HG02763 (cell line): ENCODE measurements around the gene RAPGEF2.
A peak's percentile ranks its signal among the peaks of the same experiment; 100 is the strongest.
"Not testable (repeated sequence)": the region's sequence is repeated elsewhere in the genome, so short reads cannot be mapped to it uniquely, and the experiment has no call there.

Experiments used
- ATAC-seq: cut with Tn5 transposase; IDR thresholded peaks from one replicate; pipeline ENCODE4 v1.9.1; 2021; ENCODE audit warnings: mild to moderate bottlenecking, moderate library complexity; ENCODE audit not compliant: unreplicated experiment

The RAPGEF2 gene

DNA sequence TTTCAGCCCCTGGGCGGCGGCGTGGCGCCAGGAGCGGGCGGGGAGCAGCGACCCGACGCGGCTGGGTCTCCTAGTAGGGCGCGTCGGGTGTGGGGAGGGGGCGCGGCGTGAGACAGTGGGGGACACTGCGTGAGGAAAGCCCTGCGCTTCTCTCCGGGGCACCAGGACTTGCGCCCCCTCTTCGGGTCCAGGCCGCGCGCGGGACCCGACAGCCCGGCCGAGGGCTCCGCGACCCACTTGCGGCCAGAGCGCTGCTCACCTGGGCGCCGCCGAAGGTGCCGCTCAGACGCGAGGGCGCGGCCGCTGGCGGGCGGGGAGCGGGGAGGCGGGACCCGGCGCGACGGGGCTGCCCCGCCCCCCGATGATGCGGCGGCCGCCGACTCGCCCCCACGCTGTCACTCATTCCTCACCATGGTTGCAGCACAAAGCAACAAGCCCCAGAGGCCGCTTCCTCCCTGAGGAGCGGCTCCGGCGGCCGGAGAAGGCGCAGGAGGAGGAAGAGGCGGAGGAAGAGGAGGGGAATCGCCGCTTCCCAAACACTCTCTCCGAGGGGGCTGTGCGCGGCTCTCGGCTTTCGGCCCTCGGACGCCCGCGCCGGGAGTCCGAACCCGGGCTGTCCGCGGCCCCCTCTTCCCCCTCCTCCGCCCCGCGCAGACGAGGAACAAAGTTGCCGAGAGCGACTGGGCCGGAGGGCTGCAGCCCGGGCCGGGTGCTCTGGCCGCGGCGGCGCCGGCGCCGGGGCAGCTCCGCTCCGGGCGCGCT is at the start of gene RAPGEF2:
Gene RAPGEF2 (plus strand): TSS at position 458 of the 762 bp plus-strand sequence. CDS start 1,084 bp downstream, outside the sequence.
- peak; percentile 79 for ATAC-seq

- ATAC-seq, result no peak
Observed at GRCh38 chr4:159055833-159056232, 47.0 kb upstream of the RAPGEF2 start.

DNA sequence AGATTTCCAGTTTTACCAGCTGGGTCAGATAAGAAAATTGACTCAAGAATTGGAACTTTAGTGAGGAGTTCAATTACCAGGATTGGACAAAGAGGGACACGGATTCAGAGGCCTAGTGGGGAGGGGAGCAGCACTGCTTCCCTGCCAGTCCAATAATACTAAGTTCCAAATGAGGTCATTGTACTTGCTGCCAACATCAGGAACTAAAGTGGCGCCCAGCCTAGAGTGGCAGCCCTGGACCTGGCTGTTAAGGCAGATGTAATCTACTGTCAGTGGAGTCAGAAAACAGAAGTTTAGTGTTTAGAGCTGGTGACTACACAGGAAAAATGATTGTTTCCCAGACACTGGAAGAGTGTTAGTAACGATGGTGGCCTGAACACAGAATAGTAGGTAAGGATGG is 42.7 kb upstream of the RAPGEF2 start:
- no peak for ATAC-seq

- ATAC-seq, result no peak
Observed at GRCh38 chr4:159062381-159062780, 40.5 kb upstream of the RAPGEF2 start.

DNA sequence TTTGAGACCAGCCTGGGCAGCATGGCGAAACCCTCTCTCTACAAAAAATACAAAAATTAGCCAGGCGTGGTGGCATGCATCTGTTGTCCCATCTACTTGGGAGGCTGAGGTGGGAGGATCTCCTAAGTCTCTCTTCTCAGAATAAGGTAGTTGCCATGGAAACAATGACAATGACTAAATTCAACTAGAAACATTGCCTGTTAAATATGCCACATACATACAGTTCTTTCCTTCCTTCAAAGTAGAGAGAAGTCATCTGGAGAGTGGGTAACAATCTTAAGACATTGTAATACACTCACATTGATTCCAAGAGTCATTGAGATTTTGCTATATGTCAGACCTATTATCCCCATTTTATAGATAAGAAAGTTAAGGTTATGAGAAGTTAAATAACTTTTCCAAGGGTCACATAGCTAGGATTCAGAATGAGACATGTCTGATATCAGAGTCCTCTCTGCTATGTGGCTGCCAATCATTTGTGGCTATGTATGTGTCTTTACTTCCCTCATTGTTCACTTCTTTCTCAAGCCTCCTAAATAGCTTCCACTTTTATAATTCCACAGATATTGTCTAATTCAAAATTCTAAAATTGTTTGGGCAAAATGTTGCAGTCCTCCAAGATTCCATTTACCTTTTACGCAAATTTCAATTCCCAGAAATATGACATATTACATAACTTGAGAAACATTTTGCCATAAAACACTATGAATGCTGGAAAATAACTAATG is 37.2 kb upstream of the RAPGEF2 start:
- ATAC-seq, result no peak

DNA sequence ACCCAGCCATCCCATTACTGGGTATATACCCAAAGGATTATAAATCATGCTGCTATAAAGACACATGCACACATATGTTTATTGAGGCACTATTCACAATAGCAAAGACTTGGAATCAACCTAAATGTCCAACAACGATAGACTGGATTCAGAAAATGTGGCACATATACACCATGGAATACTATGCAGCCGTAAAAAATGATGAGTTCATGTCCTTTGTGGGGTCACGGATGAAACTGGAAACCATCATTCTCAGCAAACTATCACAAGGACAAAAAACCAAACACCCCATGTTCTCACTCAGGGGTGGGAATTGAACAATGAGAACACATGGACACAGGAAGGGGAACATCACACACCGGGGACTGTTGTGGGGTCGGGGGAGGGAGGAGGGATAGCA is 34.7 kb upstream of the RAPGEF2 start:
- not testable (repeated sequence) for ATAC-seq

DNA sequence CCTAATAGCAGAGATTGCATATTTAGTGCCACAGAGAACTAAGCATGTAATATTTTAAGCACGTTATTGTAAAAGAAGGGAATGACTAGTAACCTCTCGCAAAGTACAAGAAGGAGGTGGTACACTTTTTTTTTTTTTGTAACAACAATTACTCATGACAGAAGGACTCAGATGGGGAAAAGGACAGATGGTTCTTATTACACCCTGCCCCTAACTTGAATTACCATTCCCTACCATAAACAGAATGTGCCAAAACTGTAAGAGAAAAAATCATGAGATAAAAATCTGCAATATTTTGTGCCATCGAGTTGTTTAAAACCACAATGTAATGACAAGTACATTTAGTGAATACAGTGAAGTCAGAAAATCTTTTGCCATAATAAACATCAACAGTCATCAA is 33.0 kb upstream of the RAPGEF2 start:
- ATAC-seq, result no peak

DNA sequence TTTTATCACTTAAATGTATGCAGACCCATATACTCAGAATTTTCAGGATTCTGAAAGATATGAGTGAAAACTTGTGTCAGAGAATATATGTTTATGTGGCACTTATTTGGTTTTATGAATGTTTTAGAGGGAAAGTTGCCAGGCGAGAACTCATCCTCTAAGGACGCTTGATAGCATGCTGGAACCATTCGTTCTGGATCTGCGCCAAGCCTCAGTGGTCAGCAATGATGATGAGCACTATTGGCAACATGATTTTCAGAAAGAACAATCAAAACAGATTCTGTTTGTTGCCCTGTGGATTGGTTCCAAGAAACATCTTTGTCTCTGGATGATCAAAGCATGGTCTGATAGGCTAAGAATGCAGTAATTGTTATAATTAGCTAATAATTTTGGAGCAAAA is 32.1 kb upstream of the RAPGEF2 start:
- no peak for ATAC-seq

DNA sequence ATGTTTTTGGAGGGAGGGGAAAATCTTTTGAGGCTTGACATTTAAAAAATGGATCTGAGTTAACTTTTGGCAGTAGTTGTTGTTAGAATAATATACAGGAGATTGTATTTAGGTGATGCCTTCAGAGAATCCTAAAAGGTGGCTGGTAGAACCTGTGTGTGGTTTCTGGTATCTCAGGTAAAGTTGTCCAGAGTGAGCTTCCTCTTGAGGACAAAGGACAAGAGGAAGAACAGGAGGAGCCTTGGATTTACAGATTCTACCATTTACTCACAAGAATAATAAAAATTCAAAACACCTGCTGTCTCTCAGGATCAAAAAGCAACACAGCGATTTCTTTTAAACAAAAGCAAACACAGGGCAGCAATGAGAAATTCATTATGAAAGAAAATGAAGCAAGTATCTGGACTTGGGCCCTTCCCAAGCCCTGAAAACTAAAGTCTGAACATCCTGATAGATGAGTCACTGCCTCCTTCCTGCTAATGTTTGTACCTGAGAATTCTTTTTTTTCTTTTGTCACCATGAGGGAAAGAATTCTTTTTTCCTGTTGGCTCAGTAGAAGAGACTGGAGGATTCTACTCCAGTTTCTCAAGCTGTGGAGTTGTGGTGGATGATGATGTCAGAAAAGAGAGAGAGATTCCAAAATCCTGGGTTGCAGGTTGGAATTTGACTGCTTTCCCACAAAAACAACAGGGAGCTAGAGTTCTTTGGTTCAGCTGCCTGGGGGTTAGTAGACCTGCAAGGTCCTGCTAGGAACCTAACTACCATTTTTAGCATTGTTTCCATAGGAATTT is 31.5 kb upstream of the RAPGEF2 start:
- no peak for ATAC-seq

- no peak for ATAC-seq
Observed at GRCh38 chr4:159071969-159072765, 30.7 kb upstream of the RAPGEF2 start.

GRCh38 chr4:159075531-159075932 is 27.3 kb upstream of the RAPGEF2 start:
- ATAC-seq, result no peak

DNA sequence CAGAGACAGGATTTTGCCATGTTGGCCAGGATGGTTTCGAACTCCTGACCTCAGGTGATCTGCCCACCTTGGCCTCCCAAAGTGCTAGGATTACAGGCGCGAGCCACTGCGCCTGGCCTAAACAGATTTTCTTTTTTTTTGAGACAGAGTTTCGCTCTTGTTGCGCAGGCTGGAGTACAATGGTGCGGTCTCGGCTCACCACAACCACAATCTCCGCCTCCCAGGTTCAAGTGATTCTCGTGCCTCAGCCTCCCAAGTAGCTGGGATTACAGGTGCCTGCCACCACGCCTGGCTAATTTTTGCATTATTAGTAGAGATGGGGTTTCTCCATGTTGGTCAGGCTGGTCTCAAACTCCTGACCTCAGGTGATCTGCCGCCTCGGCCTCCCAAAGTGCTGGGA is 25.9 kb upstream of the RAPGEF2 start:
- not testable (repeated sequence) for ATAC-seq

DNA sequence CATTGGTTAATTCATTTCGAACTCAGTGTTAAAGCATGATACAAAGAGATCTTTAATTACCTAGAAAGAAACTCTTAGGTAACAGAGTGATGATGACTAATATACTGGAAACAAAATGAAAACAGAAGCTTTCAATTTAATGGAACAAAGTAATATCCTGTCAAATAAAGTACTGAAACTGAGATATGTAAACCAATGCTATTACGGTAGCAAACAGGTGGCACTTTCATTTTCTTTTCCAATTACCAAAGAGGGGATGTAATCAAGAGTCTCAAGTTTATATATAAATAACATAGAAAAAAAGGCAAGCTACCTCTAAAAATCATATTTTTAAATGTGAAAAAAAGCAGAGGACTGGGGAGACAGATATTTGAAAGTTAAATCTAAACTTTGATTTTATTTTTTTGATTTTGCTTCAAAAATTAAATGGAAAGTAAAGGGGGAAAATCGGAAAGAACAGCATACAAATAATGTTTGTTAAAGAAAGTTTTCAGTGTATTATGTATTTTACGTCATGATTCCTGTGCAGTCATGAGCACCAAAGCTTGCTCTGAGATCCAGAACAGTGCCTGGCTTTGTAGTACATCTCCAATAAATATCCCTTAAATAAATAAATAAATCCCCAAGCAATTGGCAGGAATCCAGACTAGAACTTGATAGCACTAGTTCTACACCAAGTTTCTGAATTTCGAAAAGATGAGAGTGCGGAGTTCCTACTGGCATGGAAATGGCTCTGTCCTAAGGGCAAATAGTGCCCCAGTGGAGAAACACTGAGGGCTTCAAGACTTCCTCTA is 25.0 kb upstream of the RAPGEF2 start:
- peak; percentile 96 for ATAC-seq

DNA sequence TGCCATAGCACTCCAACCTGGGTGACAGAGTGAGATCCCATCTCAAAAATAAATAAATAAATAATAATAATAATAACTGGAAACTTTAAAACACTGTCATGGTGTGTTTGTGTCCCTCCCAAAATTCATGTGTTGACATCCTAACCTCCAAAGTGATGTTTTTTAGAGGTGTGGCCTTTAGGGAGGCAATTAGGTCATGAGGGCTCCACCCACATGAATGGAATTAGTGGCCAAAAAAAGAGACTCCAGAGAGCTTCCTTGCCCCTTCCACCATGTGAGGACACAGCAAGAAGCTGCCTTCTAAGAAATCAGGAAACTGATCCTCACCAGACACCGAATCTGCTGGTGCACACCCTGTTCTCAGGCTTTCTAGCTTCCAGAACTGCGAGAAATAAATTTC is 23.8 kb upstream of the RAPGEF2 start:
- no peak for ATAC-seq

DNA sequence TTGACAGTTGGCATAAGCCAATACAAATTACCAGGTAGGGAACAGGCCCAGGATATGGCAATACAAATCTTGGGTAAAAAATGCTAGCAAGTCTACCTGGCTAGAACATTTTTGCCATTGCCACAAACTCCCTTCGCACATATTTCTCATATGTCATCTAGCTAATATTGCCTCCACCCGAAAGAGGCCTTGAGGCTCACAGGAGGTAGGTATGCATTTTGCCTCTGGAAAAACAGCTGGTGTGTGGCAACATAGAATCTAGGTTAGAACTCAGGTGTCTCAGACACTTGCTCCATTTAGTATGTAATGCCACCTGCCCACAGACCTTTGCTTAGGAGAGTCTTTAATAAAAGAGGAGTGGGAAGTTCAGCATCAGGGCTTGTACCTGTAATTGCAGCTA is 16.3 kb upstream of the RAPGEF2 start:
- no peak for ATAC-seq

GRCh38 chr4:159090255-159090654 is 12.6 kb upstream of the RAPGEF2 start:
- no peak for ATAC-seq

- not testable (repeated sequence) for ATAC-seq
Observed at GRCh38 chr4:159094156-159094555, 8.7 kb upstream of the RAPGEF2 start.

GRCh38 chr4:159096434-159096833 is 6.4 kb upstream of the RAPGEF2 start:
- ATAC-seq, result no peak

DNA sequence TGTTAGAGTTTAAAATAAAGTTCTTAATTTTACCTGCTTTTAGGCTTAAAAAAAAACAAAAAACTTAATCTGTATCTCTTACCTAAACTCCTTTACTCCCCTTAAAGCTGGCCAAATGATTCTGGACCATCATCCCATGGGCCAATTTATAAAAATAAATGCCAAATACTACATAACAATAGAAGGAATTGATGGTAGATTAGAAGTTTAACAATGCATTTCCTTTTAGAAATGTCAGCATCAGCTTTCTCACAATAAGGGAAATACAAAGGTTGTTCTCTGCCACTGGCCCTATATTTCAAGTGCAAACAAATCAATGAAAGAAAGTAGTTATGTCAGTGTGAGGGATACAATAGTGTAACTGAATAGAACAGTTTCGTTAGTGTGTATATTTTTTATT is 5.7 kb upstream of the RAPGEF2 start:
- no peak for ATAC-seq

- ATAC-seq, result no peak
Observed at GRCh38 chr4:159097785-159098184, 5.1 kb upstream of the RAPGEF2 start.
